Tibial nerve (tissue), 4 donors: Measurements from ENCODE around the gene PLXNB2. TPM values are rescaled to one million over a fixed set of nuclear protein-coding genes. Genes with fewer than 3 reads are reported as not detected.

Experiments used
- DNase-seq, 2 donors: peaks; one replicate each; pipeline ENCODE4 v3.0.0-alpha.2; 2019; ENCODE audit warnings: low spot score in 2 of 2
- H3K27ac ChIP-seq, 4 donors: fragments of 200-600 bp; sonication (generic) in 3 of 4; one replicate each; pipeline ENCODE4 v1.5.1; 2017 to 2019; ENCODE audit warnings: mild to moderate bottlenecking in 1 of 4
- H3K27me3 ChIP-seq, 2 donors: fragments of 200-600 bp; sonication (generic) in 1 of 2; one replicate each; pipeline versions ENCODE4 v1.5.1 to v1.6.0; 2017 to 2019
- H3K36me3 ChIP-seq, 3 donors: fragments of 200-600 bp; sonication (generic); one replicate each; pipeline ENCODE4 v1.5.1; 2018 to 2019
- H3K4me1 ChIP-seq, 4 donors: fragments of 200-600 bp; sonication (generic) in 3 of 4; one replicate each; pipeline ENCODE4 v1.5.1; 2017 to 2019
- H3K4me3 ChIP-seq, 4 donors: fragments of 200-600 bp; sonication (generic) in 3 of 4; one replicate each; pipeline ENCODE4 v1.5.1; 2017 to 2019; ENCODE audit warnings: mild to moderate bottlenecking in 1 of 4, moderate library complexity in 1 of 4
- H3K9me3 ChIP-seq, 4 donors: fragments of 200-600 bp; sonication (generic) in 3 of 4; one replicate each; pipeline ENCODE4 v1.5.1; 2017 to 2019
- EP300 ChIP-seq, 2 donors: sonication (generic); formaldehyde crosslinking; IDR thresholded peaks; one replicate each; pipeline ENCODE4 v1.6.1; 2017; ENCODE audit warnings: antibody characterized with exemption in 2 of 2, mild to moderate bottlenecking in 1 of 2
- POLR2A ChIP-seq, 2 donors: fragments of 450-650 bp; IDR thresholded peaks; one replicate each; pipeline ENCODE4 v1.6.1; 2017; ENCODE audit warnings: antibody characterized with exemption in 2 of 2, mild to moderate bottlenecking in 2 of 2, moderate library complexity in 2 of 2
- WGBS, 2 donors: methylation state at CpG; one replicate each; pipeline ENCODE4 v1.1.5; 2018; 5-methylcytosine and 5-hydroxymethylcytosine counted together
- total RNA-seq, 4 donors: library from RNA; depleted of rRNA; stranded (reverse); fragments of >200 nt; gene quantifications; one replicate each; pipeline ENCODE4 v1.1.0, GENCODE V29; 2016
- TF ChIP-seq, protein P1 (sequence below), 5 experiments: fragments of 200-600 bp in 3 of 5; fragments of 450-650 bp in 2 of 5; sonication (generic) in 3 of 5; IDR thresholded peaks; one replicate each; pipeline ENCODE4 v1.5.1; 2016 to 2019; ENCODE audit warnings: antibody characterized with exemption in 5 of 5, mild to moderate bottlenecking in 3 of 5, moderate library complexity in 2 of 5

Gene PLXNB2
- total RNA-seq, 4 donors from 2014 or later: 135 to 193 (median 165) TPM

GRCh38 chr22:50313600-50313999, 6.2 kb upstream of the PLXNB2 start:
- WGBS, 2 donors: 89 to 90% methylated on average over 14 to 17 of the region's 17 CpGs
- Histone ChIP-seq H3K9me3 (no peaks in the 10 kb centered on the region), H3K36me3 (peaks cover 0 to 51% (median 0%) of the 10 kb centered on the region in 3 donors), H3K4me1 (peaks cover 0 to 24% (median 17%) of the 10 kb centered on the region in 4 donors), H3K27me3 (no peaks in the 10 kb centered on the region), H3K27ac (peak overlapping the region in 1 of 4 donors; percentile 78), H3K4me3 (no peak overlapping the region)
- TF ChIP-seq POLR2A (IDR thresholded peaks at IDR 0.05) (no peak), EP300 (IDR thresholded peaks at IDR 0.05) (no peak)
- TF ChIP-seq, protein P1, sequence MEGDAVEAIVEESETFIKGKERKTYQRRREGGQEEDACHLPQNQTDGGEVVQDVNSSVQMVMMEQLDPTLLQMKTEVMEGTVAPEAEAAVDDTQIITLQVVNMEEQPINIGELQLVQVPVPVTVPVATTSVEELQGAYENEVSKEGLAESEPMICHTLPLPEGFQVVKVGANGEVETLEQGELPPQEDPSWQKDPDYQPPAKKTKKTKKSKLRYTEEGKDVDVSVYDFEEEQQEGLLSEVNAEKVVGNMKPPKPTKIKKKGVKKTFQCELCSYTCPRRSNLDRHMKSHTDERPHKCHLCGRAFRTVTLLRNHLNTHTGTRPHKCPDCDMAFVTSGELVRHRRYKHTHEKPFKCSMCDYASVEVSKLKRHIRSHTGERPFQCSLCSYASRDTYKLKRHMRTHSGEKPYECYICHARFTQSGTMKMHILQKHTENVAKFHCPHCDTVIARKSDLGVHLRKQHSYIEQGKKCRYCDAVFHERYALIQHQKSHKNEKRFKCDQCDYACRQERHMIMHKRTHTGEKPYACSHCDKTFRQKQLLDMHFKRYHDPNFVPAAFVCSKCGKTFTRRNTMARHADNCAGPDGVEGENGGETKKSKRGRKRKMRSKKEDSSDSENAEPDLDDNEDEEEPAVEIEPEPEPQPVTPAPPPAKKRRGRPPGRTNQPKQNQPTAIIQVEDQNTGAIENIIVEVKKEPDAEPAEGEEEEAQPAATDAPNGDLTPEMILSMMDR (IDR thresholded peaks at IDR 0.05): no peak
- no peak for DNase-seq

GRCh38 chr22:50313021-50313420, 5.6 kb upstream of the PLXNB2 start:
- peaks cover 0 to 51% (median 0%) of the 10 kb centered on the region in 3 donors for H3K36me3 ChIP-seq
- H3K27ac ChIP-seq: no peak overlapping the region
- no peaks in the 10 kb centered on the region for H3K27me3 ChIP-seq
- WGBS, 2 donors: 80 to 86% methylated on average over 4 to 7 of the region's 7 CpGs
- no peaks in the 10 kb centered on the region for H3K9me3 ChIP-seq
- TF ChIP-seq EP300 (IDR thresholded peaks at IDR 0.05): no peak
- no peak for DNase-seq
- no peak overlapping the region for H3K4me3 ChIP-seq
- H3K4me1 ChIP-seq: peaks cover 0 to 29% (median 22%) of the 10 kb centered on the region in 4 donors

DNA sequence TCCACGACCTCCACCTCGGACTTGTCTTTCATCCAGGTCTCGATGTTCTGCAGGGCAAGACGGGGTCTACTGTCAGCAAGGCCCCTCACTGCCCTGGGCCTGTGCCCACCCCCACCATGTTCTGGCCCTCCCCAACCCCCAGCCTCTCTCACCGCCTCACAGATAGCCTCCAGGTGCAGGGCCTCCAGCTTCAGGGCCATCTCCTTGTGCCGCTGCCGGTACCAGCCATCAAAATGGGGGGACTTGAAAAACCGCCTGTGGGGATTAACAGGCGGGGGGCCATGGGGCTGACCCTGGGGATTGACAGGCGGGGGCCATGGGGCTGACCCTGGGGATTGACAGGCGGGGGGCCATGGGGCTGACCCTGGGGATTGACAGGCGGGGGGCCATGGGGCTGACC, 4.9 kb upstream of the PLXNB2 start:
- TF ChIP-seq POLR2A (IDR thresholded peaks at IDR 0.05): no peak
- no peak for TF ChIP-seq EP300 (IDR thresholded peaks at IDR 0.05)
- TF ChIP-seq, protein P1 (IDR thresholded peaks at IDR 0.05): no peak
- H3K27me3 ChIP-seq: no peaks in the 10 kb centered on the region
- no peak overlapping the region for H3K4me3 ChIP-seq
- WGBS, 2 donors: 90 to 94% methylated on average over 7 to 8 of the region's 12 CpGs
- peaks cover 0 to 45% (median 0%) of the 10 kb centered on the region in 3 donors for H3K36me3 ChIP-seq
- no peak for DNase-seq
- H3K4me1 ChIP-seq: peaks cover 0 to 32% (median 26%) of the 10 kb centered on the region in 4 donors
- no peaks in the 10 kb centered on the region for H3K9me3 ChIP-seq
- H3K27ac ChIP-seq: no peak overlapping the region

- WGBS, 2 donors: 72 to 87% methylated on average over 15 to 22 of the region's 23 CpGs
- Histone ChIP-seq H3K27me3 (no peaks in the 10 kb centered on the region), H3K9me3 (no peaks in the 10 kb centered on the region), H3K4me3 (no peak overlapping the region), H3K4me1 (peaks cover 0 to 32% (median 26%) of the 10 kb centered on the region in 4 donors), H3K36me3 (peaks cover 0 to 42% (median 0%) of the 10 kb centered on the region in 3 donors), H3K27ac (no peak overlapping the region)
- TF ChIP-seq, protein P1 (IDR thresholded peaks at IDR 0.05): no peak
- TF ChIP-seq POLR2A (IDR thresholded peaks at IDR 0.05): no peak
- no peak for TF ChIP-seq EP300 (IDR thresholded peaks at IDR 0.05)
- DNase-seq: no peak
These were observed 4.3 kb upstream of the PLXNB2 start for GRCh38 chr22:50311606-50312351.

DNA sequence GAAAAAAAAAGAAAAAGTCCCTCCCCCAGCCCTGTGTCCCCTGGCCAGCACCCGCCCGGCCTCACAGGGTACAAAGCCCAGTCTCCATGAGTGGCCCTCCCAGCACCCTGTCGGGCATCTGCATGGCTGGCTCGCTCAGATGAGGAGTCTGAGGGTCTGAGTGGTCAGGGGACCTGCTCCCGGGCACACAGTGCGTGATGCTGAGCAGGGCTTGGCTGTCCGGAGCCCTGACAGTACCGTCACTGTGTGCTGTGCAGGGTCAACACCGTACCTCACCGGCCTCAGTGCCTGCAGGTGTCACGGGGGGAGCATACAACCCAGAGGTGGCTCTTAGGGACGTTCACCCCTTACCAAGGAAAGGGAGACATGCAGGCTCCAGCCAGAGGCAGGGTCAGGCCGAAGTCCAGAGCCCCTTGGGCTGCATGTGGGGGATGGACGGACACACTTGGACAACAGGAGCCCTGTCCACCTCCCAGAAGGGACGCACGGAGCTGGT, 3.6 kb upstream of the PLXNB2 start:
- H3K4me1 ChIP-seq: peaks cover 0 to 36% (median 27%) of the 10 kb centered on the region in 4 donors
- H3K36me3 ChIP-seq: peaks cover 0 to 38% (median 0%) of the 10 kb centered on the region in 3 donors
- no peak for DNase-seq
- H3K4me3 ChIP-seq: no peak overlapping the region
- 84% methylated on average over 8 to 16 of the region's 16 CpGs for WGBS, 2 donors
- no peaks in the 10 kb centered on the region for H3K27me3 ChIP-seq
- TF ChIP-seq EP300 (IDR thresholded peaks at IDR 0.05): no peak
- no peak for TF ChIP-seq POLR2A (IDR thresholded peaks at IDR 0.05)
- no peaks in the 10 kb centered on the region for H3K9me3 ChIP-seq
- no peak overlapping the region for H3K27ac ChIP-seq
